Calu3 (cell line): ENCODE data around the gene RRM1. TPM values are rescaled to one million over a fixed set of nuclear protein-coding genes. Genes with fewer than 3 reads are reported as not detected.
"Not testable (repeated sequence)": the region's sequence is repeated elsewhere in the genome, so short reads cannot be mapped to it uniquely, and the experiment has no call there.

Experiments used
- BruUV-seq: library from RNA; stranded (reverse); fragments of 400-500 nt; replicated peaks from 2 replicates; lab custom pipeline; 2021; lab: Mats Ljungman, UMichigan
- CTCF ChIA-PET: fragments of 300-600 bp; sonication (Branson Sonifier 250); formaldehyde crosslinking; loops from one replicate; lab custom pipeline; 2022; ENCODE audit warnings: antibody characterized with exemption; lab: Charles Lee
- DNase-seq: peaks from one replicate; pipeline ENCODE4 v3.0.0; 2022
- H3K27ac Mint-ChIP-seq: one replicate; pipeline ENCODE4 v1.8.0; 2022; ENCODE audit warnings: mixed read lengths; ENCODE audit not compliant: unreplicated experiment
- H3K27me3 Mint-ChIP-seq: one replicate; pipeline ENCODE4 v1.8.0; 2022; ENCODE audit warnings: mixed read lengths; ENCODE audit not compliant: unreplicated experiment
- H3K36me3 Mint-ChIP-seq: one replicate; pipeline ENCODE4 v1.8.0; 2022; ENCODE audit warnings: mild to moderate bottlenecking, moderate library complexity, mixed read lengths; ENCODE audit not compliant: insufficient read depth, unreplicated experiment
- H3K4me1 Mint-ChIP-seq: one replicate; pipeline ENCODE4 v1.8.0; 2022; ENCODE audit warnings: mild to moderate bottlenecking, low read depth, mixed read lengths; ENCODE audit not compliant: unreplicated experiment
- H3K4me3 Mint-ChIP-seq: one replicate; pipeline ENCODE4 v1.8.0; 2022; ENCODE audit warnings: mild to moderate bottlenecking, low read depth, moderate library complexity, mixed read lengths; ENCODE audit not compliant: unreplicated experiment
- H3K9me3 Mint-ChIP-seq: one replicate; pipeline ENCODE4 v1.8.0; 2022; ENCODE audit warnings: low read depth, mixed read lengths; ENCODE audit not compliant: unreplicated experiment
- CTCF ChIP-seq: fragments of 200-600 bp; IDR thresholded peaks from one replicate; pipeline ENCODE4 v1.8.0; 2022; ENCODE audit warnings: antibody characterized with exemption; ENCODE audit not compliant: unreplicated experiment
- intact Hi-C: fragments of 100-400 bp; cut with micrococcal nuclease; formaldehyde crosslinking; loops from one replicate; pipeline ENCODE4 v1.10.0; 2022; ENCODE audit not compliant: unreplicated experiment
- total RNA-seq: library from RNA; stranded (reverse); gene quantifications from 2 replicates; pipeline ENCODE4 v1.2.3, GENCODE V29; 2022

The RRM1 gene
- total RNA-seq, 1 experiment from 2014 or later: 83.2 TPM

- no peak for DNase-seq
- CTCF ChIA-PET: interaction anchor here (0.6 to 0.7 kb wide), 3 partner anchors 20 to 147 kb away, joined by 3 to 4 read pairs (median 4); no protein-coding TSS in a partner anchor
- Mint-ChIP-seq H3K4me1 (no peaks in the 10 kb centered on the region), H3K4me3 (no peak overlapping the region), H3K9me3 (no peaks in the 10 kb centered on the region), H3K36me3 (no peaks in the 10 kb centered on the region), H3K27ac (no peak overlapping the region), H3K27me3 (no peaks in the 10 kb centered on the region)
- BruUV-seq: no TSS peak
- no peak for TF ChIP-seq CTCF
- intact Hi-C loops: no loop called here
Observed at GRCh38 chr11:4049006-4049405, 45.6 kb upstream of the RRM1 start.

- Mint-ChIP-seq H3K9me3 (no peaks in the 10 kb centered on the region), H3K27ac (no peak overlapping the region), H3K36me3 (no peaks in the 10 kb centered on the region), H3K4me3 (no peak overlapping the region), H3K4me1 (no peaks in the 10 kb centered on the region), H3K27me3 (no peaks in the 10 kb centered on the region)
- DNase-seq: no peak
- intact Hi-C loops: no loop called here
- TF ChIP-seq CTCF: no peak
- no TSS peak for BruUV-seq
- CTCF ChIA-PET: interaction anchor here (0.5 kb wide), 1 partner anchor 196 kb away, joined by 3 read pairs; no protein-coding TSS in a partner anchor
Observed at GRCh38 chr11:4050138-4050537, 44.5 kb upstream of the RRM1 start.

DNA sequence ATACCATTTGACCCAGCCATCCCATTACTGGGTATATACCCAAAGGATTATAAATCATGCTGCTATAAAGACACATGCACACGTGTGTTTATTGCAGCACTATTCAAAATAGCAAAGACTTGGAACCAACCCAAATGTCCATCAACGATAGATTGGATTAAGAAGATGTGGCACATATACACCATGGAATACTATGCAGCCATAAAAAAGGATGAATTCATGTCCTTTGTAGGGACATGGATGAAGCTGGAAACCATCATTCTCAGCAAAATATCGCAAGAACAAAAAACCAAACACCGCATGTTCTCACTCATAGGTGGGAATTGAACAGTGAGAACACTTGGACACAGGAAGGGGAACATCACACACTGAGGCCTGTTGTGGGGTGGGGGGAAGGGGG, 41.4 kb upstream of the RRM1 start:
- H3K4me1 Mint-ChIP-seq, H3K9me3 Mint-ChIP-seq, H3K27me3 Mint-ChIP-seq, BruUV-seq, H3K4me3 Mint-ChIP-seq, DNase-seq, H3K27ac Mint-ChIP-seq, intact Hi-C loops, H3K36me3 Mint-ChIP-seq, CTCF ChIA-PET: not testable (repeated sequence)

DNA sequence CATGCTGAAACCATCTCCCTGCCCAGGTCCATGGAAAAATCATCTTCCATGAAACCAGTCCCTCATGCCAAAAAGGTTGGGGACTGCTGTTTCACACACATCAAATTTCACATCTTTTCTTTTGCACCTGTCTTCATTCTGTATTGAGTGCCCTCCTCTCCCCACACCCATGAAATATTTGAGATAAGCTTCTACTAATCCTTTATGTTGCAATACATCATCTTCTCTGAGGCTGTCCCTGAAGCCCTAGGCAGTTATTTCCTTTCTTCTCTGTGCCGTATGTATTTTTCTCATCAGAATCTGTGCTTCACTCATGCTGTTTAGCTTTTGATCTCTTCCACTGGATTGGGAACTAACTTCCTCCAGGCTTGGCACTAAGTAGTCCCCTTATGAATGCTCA, 40.0 kb upstream of the RRM1 start:
- no peaks in the 10 kb centered on the region for H3K4me1 Mint-ChIP-seq
- DNase-seq: no peak
- H3K27me3 Mint-ChIP-seq: no peaks in the 10 kb centered on the region
- H3K4me3 Mint-ChIP-seq: no peak overlapping the region
- intact Hi-C loops: no loop called here
- no peak for TF ChIP-seq CTCF
- no peaks in the 10 kb centered on the region for H3K9me3 Mint-ChIP-seq
- no peaks in the 10 kb centered on the region for H3K36me3 Mint-ChIP-seq
- CTCF ChIA-PET: no interaction called here
- no TSS peak for BruUV-seq
- no peak overlapping the region for H3K27ac Mint-ChIP-seq

DNA sequence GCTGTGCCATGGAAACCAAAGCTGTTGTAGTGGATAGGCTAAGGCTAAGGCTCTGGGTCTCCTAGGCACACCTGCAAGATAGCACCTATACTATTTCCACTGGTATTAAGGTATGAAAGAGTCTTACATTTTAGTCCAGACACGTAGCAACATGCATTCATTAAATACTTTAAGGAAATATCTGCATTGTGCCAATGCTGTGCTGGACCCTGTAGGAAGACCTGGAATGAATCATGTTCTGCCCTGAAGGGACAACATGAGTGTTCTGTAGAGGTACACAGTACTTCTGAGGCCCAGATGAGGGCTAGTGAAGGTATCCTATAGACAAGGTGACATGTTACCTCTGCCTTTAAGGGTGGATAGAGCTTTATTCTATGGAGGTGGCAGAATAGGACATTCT, 35.2 kb upstream of the RRM1 start:
- no peak for TF ChIP-seq CTCF
- Mint-ChIP-seq H3K4me1 (no peaks in the 10 kb centered on the region), H3K36me3 (no peaks in the 10 kb centered on the region), H3K27me3 (no peaks in the 10 kb centered on the region), H3K27ac (no peak overlapping the region), H3K9me3 (no peaks in the 10 kb centered on the region), H3K4me3 (no peak overlapping the region)
- intact Hi-C loops: no loop called here
- DNase-seq: no peak
- CTCF ChIA-PET: no interaction called here
- no TSS peak for BruUV-seq
